GM21367 (cell line): ENCODE measurements around the gene POLR2L.

Experiments used
- ATAC-seq: cut with Tn5 transposase; IDR thresholded peaks from one replicate; pipeline ENCODE4 v1.9.1; 2021; ENCODE audit not compliant: unreplicated experiment

POLR2L gene

DNA sequence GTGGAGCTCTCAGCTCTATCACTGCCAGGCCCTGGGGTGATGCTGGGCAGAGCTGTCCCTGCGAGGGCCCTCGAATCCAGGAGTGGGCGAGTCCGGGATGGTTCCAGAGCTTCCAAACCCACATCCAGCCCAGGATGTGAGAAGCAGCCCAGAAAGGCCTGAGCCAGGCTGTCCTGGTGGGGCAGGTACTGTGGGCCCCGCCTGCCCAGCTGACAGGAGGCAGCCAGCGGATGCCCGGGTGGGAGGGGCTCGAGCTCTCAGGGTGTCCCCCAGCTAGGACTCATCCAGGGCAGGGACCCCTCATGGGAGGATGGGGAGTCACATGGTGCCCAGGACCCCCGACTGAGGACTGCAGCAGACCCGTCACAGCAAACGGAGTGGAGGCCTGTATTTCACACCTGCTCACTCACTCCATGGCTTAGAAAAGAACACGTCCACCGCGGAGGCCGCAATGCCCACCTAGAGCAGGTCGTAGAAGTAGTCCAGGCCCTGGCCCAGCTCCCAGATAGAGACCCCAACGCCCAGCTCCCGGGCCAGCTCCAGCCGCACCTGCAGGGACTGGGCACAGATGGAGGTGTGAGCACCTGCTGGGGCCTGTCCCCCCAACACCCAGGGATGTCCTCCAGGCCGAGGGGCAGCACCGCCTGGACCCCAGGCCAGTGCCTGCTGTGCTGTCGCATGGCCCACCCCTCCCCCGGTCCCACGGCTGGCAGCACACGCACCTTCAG, 27.2 kb upstream of the POLR2L start:
- no peak for ATAC-seq

DNA sequence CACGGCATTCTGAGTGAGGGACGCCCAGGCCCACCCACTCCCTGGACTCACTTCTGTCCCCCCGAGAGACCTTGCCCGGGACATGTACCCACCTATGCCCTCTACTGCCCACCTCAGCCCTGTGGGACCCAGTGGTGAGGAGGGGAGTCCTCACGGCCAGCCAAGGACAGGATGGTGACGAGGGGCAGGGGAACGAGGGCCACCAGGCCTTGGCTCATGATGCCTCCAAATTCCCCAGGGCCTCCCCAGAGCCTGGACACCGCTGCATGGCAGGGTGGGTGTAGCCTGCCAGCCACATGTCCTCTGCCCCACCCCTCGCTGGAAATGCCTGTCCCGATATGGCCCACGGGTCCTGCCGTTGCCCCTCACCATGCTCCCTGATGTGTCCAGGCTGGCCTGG, 26.5 kb upstream of the POLR2L start:
- ATAC-seq, result no peak

DNA sequence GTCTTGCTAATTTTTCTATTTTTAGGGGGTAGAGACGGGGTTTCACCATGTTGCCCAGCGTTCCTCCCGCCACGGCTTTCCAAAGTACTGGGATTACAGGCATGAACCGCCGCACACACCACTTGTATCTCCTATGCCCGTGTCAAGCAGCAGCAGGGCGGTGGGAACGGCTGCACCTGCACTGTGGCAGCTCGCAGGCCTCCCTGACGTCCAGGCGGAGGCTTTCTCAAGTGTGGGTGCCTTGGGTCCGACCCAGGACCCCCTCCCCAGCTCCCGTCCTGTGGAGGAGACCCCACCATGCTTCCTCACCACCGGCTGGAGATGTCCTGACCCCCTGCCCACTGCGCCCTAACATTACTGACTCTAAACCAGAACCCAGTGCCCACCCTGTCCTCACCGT, 26.1 kb upstream of the POLR2L start:
- no peak for ATAC-seq

DNA sequence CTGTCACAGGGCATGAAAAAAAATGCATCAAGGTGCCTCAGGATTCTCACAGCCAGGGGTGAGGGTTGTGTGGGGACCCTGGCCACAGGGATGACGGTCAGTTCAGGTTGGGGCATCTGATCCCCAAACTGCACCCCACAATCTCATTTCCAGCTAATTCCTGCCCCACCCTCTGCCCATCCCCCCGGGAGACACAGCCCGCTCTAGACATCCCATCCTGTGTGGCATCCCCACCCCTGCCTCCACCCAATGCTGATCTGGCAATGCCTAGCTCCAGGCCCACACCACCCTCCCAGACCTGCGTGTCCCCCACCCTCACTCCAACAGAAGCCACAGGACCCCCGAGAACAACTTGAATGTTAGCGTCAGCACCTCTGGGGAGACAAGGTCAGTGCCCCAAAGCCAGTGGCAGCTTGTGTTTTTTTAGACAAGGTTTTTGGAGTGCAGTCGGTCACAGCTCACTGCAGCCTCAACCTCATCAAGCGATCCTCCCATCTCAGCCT, 25.6 kb upstream of the POLR2L start:
- no peak for ATAC-seq

GRCh38 chr11:866481-866880, 24.2 kb upstream of the POLR2L start:
- no peak for ATAC-seq

GRCh38 chr11:865462-866430, 23.4 kb upstream of the POLR2L start:
- no peak for ATAC-seq

DNA sequence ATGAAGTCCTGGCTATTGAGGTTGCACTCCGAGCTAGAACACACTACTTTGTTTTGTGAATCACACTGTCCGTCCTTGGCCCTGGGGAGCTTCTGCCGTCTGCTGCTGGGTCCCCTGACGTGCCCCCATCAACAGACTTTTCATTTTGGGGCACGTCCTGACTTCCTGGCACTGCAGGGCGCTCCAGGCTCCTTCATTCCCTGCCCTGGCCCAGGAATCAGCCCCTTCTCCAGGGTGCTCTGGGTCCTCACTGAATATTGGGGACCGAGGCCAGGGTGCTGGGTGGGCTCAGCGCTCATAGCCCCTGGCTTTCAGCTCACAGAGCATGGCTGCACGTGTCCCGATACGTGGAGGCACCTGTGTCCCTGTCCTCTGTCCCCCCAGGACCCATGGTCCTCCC, 22.6 kb upstream of the POLR2L start:
- no peak for ATAC-seq

DNA sequence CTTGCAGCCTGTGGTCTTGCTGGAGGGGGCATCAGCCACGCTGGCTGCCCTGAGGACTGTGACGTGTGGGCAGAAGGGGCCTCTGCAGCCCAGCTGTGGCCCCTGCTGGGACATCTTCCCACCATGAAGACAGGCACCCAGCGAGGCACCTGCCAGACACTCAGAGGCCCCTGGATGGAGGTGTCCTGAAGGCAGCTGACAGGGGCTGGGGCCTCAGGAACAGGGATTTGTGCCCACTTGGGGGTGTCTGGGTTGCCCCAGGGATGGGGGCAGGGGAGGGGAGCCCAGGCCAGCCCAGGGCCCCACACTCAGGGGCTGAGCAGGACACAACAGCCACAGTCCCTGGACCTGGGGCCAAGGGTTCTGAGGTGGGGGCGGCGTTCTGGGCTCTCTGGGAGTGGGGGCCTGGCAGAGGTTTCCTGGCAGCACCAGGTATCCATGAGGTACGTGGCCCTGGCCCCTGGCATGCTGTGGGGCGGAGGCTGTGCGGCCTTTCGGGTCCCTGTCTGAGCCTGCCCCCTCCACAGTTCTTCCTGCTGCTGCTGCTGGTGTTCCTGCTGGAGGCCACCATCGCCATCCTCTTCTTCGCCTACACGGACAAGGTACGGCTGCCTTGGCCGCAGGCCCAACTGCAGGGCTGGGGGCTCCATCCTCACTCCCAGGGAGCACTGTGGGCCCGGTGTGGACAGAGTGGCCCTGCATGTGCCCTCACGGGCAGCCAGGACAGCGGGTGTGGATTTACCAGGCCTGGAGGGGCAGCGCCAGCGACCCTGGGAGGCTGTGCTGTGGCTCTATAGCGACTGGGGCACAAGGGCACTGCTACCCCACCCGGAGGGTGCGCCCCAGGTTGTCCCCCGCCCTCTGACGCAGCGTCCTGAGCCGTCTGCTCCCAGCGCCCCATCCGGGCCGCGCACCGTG, 21.8 kb upstream of the POLR2L start:
- no peak for ATAC-seq

DNA sequence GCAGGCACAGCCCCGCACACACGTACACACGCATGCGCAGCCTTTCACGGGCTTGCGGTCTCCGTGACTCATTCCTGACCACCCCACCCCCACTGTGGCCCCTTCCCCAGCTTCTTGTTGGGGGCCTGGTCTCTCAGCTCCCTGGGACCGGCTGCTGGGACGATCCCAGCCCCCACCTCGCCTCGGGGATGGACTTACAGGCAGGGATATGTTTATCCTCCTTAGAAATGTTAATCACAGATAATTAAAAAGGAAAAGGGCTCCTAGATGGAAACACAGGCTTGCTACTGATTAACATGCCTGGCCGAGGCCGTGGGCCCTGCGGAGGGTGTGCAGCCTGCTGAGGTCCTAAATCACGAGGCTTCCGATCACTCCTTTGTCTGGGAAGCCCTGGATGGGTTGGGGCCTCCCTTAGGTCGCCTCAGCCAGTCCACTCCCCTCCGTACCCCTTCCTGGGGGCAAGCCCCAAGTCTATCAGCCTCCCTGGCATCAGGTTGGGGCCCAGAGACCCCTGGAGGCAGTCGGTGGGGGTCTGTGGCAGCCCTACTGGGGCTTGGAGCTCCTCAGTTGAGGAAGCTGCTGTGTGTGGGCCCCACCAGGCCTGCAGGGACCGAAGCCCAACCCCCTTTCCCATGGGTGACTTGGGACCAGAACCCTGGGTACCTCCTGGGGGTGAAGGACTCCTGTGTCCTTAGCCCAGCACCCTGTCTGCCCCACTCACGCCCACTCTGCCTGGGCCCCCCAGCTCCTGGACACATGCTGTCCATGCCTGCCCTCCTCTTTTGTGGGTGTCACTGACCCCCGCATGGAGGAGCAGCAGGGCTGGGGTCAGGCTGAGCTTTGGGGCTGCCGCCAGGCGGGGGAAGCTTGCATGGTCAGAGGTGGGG, 20.9 kb upstream of the POLR2L start:
- ATAC-seq, result no peak

DNA sequence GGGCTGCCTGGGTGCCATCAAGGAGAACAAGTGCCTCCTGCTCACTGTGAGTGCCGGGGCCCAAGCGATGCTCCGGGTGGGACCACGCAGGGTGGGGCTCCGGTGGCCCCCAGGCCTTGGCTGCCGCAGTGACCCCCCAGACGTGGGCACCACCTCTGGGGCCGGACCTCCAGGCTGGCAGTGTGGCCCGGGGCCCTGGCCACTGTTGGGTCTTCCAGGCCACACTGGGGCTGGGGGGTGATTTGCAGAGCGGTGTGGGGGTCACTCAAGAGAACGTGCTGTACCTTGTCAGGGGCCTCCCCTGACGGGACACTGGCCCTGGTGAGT, 20.3 kb upstream of the POLR2L start:
- ATAC-seq, result no peak

- ATAC-seq, result no peak
Measured at GRCh38 chr11:862081-862661, 19.8 kb upstream of the POLR2L start.

- ATAC-seq, result no peak
Measured at GRCh38 chr11:861105-861479, 18.8 kb upstream of the POLR2L start.

GRCh38 chr11:860234-861104, 18.1 kb upstream of the POLR2L start:
- ATAC-seq, result no peak

DNA sequence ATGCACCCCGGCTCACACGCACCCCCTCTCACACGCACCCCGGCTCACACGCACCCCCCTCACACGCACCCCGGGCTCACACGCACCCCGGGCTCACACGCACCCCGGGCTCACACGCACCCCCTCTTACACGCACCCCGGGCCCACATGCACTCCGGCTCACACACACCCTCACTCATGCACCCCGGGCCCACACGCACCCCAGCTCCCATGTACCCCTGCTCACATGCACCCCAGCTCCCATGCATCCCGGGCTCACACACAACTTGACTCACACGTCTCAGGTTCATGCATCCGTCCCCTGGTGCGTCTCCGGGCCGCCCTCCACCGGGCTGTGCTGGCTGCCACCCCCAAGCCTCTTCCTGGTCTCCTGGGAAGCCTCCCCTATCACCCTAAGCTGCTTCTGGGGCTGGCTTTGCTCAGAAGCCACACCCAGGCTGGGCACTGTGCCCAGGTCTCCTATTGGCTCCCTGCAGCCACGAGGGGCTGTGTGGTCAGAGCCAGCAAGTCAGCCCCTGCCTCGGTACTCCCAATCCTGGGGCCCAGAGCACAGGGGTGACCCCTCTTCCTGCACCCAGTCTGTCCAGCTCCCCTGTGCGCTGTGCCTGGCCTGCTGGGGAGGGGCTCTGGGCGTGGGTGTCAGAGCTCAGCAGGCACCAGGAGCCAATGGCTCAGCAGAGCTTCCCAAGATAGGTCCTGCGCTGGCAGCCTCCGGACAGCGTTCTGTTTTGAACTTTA, 17.2 kb upstream of the POLR2L start:
- no peak for ATAC-seq

DNA sequence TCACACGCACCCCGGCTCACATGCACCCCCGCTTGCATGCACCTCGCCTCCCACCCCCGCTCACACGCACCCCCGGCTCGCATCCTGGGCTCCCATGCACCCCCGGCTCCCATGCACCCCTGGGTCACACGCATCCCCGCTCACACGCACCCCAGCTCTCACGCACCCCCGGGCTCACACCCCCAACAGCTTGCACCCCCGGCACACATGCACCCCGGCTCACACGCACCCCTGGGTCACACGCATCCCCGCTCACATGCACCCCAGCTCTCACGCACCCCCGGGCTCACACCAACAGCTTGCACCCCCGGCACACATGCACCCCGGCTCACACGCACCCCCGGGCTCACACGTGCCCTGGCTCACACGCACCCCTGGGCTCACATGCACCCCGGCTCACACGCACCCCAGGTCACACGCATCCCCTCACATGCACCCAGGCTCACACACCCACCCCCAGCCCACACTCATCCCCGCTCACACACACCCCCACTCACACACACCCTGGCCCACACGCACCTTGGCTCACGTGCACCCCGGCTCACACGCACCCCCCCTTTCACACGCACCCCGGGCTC, 16.5 kb upstream of the POLR2L start:
- no peak for ATAC-seq

DNA sequence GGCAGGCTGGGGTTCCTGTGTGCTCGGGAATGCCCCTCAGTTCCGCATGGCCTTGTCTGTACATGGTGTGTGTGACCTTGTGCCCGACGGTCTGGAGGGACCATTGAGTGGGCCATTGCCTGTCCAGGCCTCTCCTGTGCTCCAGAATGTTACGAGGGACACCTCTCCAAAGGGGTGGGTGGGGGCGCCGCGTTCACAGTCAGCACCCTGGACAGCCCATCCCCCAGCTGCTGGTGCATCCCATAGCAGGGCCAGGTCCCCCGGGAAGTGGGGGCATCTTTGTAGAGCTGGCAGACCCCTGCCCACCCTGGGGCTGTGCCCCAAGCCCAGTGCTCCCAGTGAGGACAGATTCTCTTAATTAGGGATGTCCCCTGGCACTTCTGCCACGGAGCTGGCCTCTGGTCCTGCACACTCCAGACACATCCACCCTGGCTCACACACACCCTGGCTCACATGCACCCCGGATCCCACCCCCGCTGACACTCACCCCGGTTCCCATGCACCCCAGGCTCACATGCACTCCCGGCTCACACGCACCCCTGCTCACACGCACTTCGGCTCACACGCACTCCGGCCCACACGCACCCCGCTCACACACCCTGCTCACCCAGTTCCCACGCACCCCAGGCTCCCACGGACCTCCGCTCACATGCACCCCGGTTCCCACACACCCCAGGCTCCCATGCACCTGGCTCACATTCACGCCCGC, 15.9 kb upstream of the POLR2L start:
- no peak for ATAC-seq

DNA sequence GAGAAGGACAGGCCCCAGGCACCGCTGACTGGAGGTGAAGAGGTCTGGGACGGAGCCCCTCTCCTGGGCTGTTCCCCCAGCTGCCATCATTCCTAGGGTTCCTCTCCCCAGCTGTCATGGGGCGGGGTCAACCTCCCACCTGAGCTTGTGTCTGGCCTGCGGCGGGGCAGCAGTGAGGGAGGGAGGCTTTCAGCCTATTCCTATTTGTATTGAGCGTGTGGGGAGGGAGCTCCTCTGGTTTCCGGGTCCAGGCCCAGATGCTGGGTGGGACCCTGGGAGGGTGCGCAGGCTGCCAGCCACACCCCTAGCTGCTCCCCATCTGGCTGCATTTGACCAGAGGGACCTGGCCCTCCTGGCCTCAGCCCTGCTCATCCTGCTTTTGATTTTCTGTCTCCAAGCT, 14.1 kb upstream of the POLR2L start:
- ATAC-seq, result no peak
